Measurements from ENCODE around the gene TLK1.

DNA sequence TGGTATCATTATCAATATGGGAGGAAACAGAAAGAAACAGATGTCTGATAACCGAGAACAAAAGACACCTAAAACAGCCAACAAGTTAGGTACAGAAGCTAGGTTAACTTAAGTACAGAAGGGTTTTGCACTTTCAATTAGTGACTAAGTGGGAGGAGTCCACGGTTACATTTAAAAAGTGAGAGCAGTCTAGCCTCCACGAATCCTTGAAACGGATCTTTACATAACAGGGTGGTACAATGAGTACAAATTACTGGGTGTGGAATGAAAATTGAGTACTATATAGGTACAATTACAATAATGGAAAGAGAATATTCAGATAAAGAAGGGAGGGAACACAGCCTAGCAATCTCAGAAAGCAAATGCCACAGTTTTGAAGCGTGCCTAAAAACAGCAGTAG is 76.6 kb downstream of the TLK1 start:
- TF ChIP-seq, protein P1, sequence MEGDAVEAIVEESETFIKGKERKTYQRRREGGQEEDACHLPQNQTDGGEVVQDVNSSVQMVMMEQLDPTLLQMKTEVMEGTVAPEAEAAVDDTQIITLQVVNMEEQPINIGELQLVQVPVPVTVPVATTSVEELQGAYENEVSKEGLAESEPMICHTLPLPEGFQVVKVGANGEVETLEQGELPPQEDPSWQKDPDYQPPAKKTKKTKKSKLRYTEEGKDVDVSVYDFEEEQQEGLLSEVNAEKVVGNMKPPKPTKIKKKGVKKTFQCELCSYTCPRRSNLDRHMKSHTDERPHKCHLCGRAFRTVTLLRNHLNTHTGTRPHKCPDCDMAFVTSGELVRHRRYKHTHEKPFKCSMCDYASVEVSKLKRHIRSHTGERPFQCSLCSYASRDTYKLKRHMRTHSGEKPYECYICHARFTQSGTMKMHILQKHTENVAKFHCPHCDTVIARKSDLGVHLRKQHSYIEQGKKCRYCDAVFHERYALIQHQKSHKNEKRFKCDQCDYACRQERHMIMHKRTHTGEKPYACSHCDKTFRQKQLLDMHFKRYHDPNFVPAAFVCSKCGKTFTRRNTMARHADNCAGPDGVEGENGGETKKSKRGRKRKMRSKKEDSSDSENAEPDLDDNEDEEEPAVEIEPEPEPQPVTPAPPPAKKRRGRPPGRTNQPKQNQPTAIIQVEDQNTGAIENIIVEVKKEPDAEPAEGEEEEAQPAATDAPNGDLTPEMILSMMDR (conservative IDR thresholded peaks at IDR 0.05; ENCODE audit: low read length), result no peak
- no peak for TF ChIP-seq EZH2phosphoT487 (IDR thresholded peaks at IDR 0.05; ENCODE audit: borderline replicate concordance, low read depth, low read length)
